HL-60 (cell line): Measurements from ENCODE around the gene MAPK12.

Source experiments
- DNase-seq, 2 experiments: peaks; one replicate each; pipeline ENCODE4 v3.0.0-alpha.2; 2010 to 2020; ENCODE audit warnings: low read depth in 1 of 2, low spot score in 1 of 2
- H3K27ac ChIP-seq: fragments of 250-450 bp; sonication (Bioruptor Pico); replicated peaks from 2 replicates; pipeline ENCODE4 v1.5.1; 2020; ENCODE audit warnings: mild to moderate bottlenecking, moderate library complexity
- H3K27me3 ChIP-seq: fragments of 250-450 bp; sonication (Bioruptor Pico); 2 replicates; pipeline ENCODE4 v1.5.1; 2021; ENCODE audit warnings: mild to moderate bottlenecking, moderate library complexity; ENCODE audit not compliant: insufficient read depth, poor library complexity, severe bottlenecking
- H3K4me3 ChIP-seq: replicated peaks from 2 replicates; pipeline ENCODE4 v1.5.1; 2011; ENCODE audit warnings: mild to moderate bottlenecking, control low read depth, low read length; ENCODE audit not compliant: insufficient read depth
- GABPA ChIP-seq: IDR thresholded peaks from 2 replicates; pipeline ENCODE4 v1.6.1; 2012; ENCODE audit warnings: low read depth
- POLR2AphosphoS5 ChIP-seq: IDR thresholded peaks from 2 replicates; pipeline ENCODE4 v1.6.1; 2012; ENCODE audit warnings: low read depth
- SPI1 ChIP-seq: IDR thresholded peaks from 2 replicates; pipeline ENCODE4 v1.6.1; 2012; ENCODE audit warnings: low read depth, mild to moderate bottlenecking, borderline replicate concordance
- TF ChIP-seq, protein P1 (sequence below): IDR thresholded peaks from 2 replicates; pipeline ENCODE4 v1.6.1; 2012; ENCODE audit warnings: low read depth; ENCODE audit not compliant: insufficient replicate concordance
- TF ChIP-seq, protein P2 (sequence below): IDR thresholded peaks from one replicate; pipeline ENCODE4 v1.5.1; 2011; ENCODE audit warnings: low read length, control low read depth, inconsistent platforms; ENCODE audit not compliant: insufficient read depth

MAPK12 gene

DNA sequence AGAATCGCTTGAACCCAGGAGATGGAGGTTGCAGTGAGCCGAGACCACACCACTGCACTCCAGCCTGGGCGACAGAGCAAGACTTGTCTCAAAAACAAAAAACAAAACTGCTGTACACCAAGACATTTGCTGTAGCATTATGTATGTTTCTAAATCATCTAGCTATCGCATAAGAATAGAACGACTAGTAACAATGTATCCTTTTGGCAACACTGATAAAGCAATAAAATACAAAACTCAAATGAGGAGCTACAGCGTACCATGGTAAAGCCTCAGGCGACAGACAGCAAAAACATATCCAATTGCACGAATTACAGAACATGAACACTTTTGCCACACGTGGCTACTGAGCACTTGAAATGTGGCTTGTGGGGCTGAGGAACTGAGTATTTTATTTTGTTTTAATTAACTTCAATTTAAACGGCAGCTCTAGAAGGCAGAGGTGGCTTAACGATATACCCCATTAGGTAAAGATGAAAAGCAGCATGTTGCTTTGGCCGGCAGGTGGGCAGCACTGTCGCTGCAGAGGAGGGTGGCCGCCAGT, 19.0 kb downstream of the MAPK12 start:
- TF ChIP-seq, protein P1, sequence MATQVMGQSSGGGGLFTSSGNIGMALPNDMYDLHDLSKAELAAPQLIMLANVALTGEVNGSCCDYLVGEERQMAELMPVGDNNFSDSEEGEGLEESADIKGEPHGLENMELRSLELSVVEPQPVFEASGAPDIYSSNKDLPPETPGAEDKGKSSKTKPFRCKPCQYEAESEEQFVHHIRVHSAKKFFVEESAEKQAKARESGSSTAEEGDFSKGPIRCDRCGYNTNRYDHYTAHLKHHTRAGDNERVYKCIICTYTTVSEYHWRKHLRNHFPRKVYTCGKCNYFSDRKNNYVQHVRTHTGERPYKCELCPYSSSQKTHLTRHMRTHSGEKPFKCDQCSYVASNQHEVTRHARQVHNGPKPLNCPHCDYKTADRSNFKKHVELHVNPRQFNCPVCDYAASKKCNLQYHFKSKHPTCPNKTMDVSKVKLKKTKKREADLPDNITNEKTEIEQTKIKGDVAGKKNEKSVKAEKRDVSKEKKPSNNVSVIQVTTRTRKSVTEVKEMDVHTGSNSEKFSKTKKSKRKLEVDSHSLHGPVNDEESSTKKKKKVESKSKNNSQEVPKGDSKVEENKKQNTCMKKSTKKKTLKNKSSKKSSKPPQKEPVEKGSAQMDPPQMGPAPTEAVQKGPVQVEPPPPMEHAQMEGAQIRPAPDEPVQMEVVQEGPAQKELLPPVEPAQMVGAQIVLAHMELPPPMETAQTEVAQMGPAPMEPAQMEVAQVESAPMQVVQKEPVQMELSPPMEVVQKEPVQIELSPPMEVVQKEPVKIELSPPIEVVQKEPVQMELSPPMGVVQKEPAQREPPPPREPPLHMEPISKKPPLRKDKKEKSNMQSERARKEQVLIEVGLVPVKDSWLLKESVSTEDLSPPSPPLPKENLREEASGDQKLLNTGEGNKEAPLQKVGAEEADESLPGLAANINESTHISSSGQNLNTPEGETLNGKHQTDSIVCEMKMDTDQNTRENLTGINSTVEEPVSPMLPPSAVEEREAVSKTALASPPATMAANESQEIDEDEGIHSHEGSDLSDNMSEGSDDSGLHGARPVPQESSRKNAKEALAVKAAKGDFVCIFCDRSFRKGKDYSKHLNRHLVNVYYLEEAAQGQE, result no peak
- TF ChIP-seq GABPA (no peak), SPI1 (no peak), POLR2AphosphoS5 (no peak)
- TF ChIP-seq, protein P2, sequence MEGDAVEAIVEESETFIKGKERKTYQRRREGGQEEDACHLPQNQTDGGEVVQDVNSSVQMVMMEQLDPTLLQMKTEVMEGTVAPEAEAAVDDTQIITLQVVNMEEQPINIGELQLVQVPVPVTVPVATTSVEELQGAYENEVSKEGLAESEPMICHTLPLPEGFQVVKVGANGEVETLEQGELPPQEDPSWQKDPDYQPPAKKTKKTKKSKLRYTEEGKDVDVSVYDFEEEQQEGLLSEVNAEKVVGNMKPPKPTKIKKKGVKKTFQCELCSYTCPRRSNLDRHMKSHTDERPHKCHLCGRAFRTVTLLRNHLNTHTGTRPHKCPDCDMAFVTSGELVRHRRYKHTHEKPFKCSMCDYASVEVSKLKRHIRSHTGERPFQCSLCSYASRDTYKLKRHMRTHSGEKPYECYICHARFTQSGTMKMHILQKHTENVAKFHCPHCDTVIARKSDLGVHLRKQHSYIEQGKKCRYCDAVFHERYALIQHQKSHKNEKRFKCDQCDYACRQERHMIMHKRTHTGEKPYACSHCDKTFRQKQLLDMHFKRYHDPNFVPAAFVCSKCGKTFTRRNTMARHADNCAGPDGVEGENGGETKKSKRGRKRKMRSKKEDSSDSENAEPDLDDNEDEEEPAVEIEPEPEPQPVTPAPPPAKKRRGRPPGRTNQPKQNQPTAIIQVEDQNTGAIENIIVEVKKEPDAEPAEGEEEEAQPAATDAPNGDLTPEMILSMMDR, result no peak
- Histone ChIP-seq H3K27ac (peak overlapping the region; percentile 82; the same call in 1 of the 2 replicates), H3K27me3 (no peaks in the 10 kb centered on the region), H3K4me3 (peak overlapping the region; percentile 96)
- DNase-seq, result no peak

GRCh38 chr22:50238755-50239154, 22.7 kb downstream of the MAPK12 start:
- Histone ChIP-seq H3K27ac (no peak overlapping the region), H3K4me3 (no peak overlapping the region), H3K27me3 (no peaks in the 10 kb centered on the region)
- TF ChIP-seq GABPA (no peak), POLR2AphosphoS5 (no peak), SPI1 (no peak)
- TF ChIP-seq, protein P2, result no peak
- TF ChIP-seq, protein P1, result no peak
- no peak for DNase-seq

- Histone ChIP-seq H3K27me3 (no peaks in the 10 kb centered on the region), H3K27ac (no peak overlapping the region), H3K4me3 (no peak overlapping the region)
- TF ChIP-seq, protein P2, result peak; percentile 24
- TF ChIP-seq, protein P1, result no peak
- DNase-seq, result no peak
Observed at GRCh38 chr22:50236731-50237409, 24.6 kb downstream of the MAPK12 start.
